ENCODE measurements around the gene ARVCF. TPM values are rescaled to one million over a fixed set of nuclear protein-coding genes. Genes with fewer than 3 reads are reported as not detected.

ARVCF gene
- total RNA-seq, 1 donor from 2014 or later, result 74.5 TPM

DNA sequence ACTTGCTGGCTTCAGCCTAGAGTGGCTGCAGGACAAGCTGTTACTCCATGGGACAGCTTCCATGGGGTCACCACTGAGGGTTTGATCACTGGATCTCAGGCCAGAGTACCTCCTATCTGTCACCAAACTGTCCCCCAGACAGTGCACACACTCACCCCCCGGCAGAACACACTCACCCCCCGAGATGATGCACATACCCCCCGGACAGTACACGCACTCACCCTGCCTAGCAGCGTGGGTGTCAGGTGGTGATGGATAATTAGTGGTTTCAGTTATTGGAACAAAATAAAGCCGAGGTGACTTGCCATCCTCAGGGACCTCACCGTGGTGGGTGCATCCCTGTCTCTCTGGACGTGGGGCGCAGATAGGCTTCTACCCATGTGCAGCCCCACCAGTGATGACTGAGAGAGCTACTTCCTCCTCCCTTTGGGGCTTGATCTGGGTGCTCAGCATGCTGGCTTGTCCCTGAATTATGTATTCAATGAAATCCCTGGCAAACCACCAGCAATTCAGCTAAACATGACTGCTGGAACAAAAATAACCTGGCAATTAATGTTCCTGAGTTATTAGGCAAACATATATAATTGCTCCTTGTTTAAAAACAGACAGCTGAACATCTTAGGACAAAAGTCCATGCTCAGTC, 23.2 kb upstream of the ARVCF start:
- TF ChIP-seq, protein P1, sequence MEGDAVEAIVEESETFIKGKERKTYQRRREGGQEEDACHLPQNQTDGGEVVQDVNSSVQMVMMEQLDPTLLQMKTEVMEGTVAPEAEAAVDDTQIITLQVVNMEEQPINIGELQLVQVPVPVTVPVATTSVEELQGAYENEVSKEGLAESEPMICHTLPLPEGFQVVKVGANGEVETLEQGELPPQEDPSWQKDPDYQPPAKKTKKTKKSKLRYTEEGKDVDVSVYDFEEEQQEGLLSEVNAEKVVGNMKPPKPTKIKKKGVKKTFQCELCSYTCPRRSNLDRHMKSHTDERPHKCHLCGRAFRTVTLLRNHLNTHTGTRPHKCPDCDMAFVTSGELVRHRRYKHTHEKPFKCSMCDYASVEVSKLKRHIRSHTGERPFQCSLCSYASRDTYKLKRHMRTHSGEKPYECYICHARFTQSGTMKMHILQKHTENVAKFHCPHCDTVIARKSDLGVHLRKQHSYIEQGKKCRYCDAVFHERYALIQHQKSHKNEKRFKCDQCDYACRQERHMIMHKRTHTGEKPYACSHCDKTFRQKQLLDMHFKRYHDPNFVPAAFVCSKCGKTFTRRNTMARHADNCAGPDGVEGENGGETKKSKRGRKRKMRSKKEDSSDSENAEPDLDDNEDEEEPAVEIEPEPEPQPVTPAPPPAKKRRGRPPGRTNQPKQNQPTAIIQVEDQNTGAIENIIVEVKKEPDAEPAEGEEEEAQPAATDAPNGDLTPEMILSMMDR (IDR thresholded peaks at IDR 0.05; ENCODE audit: insufficient read depth, low read length, poor library complexity, severe bottlenecking), result no peak
- Histone ChIP-seq H3K27me3 (ENCODE audit: control insufficient read depth, insufficient read depth, low read length) (no peaks in the 10 kb centered on the region), H3K36me3 (ENCODE audit: control insufficient read depth, insufficient read depth, low read length) (no peaks in the 10 kb centered on the region), H3K4me3 (ENCODE audit: low read depth, low read length) (no peak overlapping the region)
- no peak for DNase-seq (ENCODE audit: low read depth)

GRCh38 chr22:20038574-20038973, 22.0 kb upstream of the ARVCF start:
- no peak overlapping the region for H3K4me3 ChIP-seq (ENCODE audit: low read depth, low read length)
- no peak for DNase-seq (ENCODE audit: low read depth)
- TF ChIP-seq, protein P1 (IDR thresholded peaks at IDR 0.05; ENCODE audit: insufficient read depth, low read length, poor library complexity, severe bottlenecking), result no peak

GRCh38 chr22:20037419-20037818, 20.8 kb upstream of the ARVCF start:
- DNase-seq (ENCODE audit: low read depth), result no peak
- Histone ChIP-seq H3K27me3 (ENCODE audit: control insufficient read depth, insufficient read depth, low read length) (no peaks in the 10 kb centered on the region), H3K4me3 (ENCODE audit: low read depth, low read length) (no peak overlapping the region), H3K36me3 (ENCODE audit: control insufficient read depth, insufficient read depth, low read length) (no peaks in the 10 kb centered on the region)
- TF ChIP-seq, protein P1 (IDR thresholded peaks at IDR 0.05; ENCODE audit: insufficient read depth, low read length, poor library complexity, severe bottlenecking), result no peak

More at GRCh38 chr22:20038574-20038973, 22.0 kb upstream of the ARVCF start:
- Histone ChIP-seq H3K36me3 (ENCODE audit: control insufficient read depth, insufficient read depth, low read length) (no peaks in the 10 kb centered on the region), H3K27me3 (ENCODE audit: control insufficient read depth, insufficient read depth, low read length) (no peaks in the 10 kb centered on the region)

DNA sequence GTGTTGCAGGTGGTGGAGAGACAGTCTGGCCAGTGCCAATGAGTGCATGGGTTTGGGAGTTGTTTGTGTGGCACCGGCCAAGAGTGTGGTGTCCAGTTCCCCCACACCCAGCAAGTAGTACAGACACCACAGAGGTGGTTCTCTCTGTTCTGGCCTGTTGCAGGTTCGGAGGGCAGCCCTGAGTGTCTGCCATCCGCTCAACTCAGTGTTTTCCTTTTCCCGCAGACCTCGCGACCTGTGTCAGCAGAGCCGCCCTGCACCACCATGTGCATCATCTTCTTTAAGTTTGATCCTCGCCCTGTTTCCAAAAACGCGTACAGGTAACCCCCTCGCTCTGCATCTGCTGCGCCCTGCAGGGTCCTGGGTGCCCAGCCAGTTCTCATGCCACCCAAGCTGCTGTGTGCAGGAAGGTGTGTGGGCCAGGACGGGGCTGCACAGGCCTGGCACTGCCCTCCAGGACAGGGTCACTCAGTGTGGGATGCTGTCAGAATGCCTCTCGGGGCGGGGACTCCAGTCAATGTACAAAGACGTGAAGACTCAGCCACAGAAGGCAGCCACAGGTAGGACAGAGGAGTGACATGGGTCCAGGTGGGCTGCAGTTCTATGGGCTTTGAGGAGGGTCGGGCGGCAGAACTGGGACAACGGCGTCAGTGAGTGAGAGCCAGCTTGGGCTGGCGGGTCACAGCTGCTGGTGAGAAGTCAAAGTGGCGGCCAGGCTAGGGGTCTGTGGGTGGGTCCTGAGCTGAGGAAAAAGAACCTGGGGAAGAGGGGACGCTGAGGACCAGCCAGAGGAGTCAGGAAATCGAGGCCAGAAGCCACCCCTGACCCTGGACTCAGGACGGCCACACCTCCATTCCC, 20.1 kb upstream of the ARVCF start:
- H3K36me3 ChIP-seq (ENCODE audit: control insufficient read depth, insufficient read depth, low read length), result no peaks in the 10 kb centered on the region

GRCh38 chr22:20036084-20036482, 19.5 kb upstream of the ARVCF start:
- peaks cover 2% of the 10 kb centered on the region for H3K36me3 ChIP-seq (ENCODE audit: control insufficient read depth, insufficient read depth, low read length)

More for the DNA sequence above, 20.1 kb upstream of the ARVCF start:
- Histone ChIP-seq H3K4me3 (ENCODE audit: low read depth, low read length) (no peak overlapping the region), H3K27me3 (ENCODE audit: control insufficient read depth, insufficient read depth, low read length) (no peaks in the 10 kb centered on the region)
- TF ChIP-seq, protein P1 (IDR thresholded peaks at IDR 0.05; ENCODE audit: insufficient read depth, low read length, poor library complexity, severe bottlenecking), result no peak
- DNase-seq (ENCODE audit: low read depth), result no peak

More at GRCh38 chr22:20036084-20036482, 19.5 kb upstream of the ARVCF start:
- Histone ChIP-seq H3K4me3 (ENCODE audit: low read depth, low read length) (no peak overlapping the region), H3K27me3 (ENCODE audit: control insufficient read depth, insufficient read depth, low read length) (no peaks in the 10 kb centered on the region)
- no peak for DNase-seq (ENCODE audit: low read depth)
- TF ChIP-seq, protein P1 (IDR thresholded peaks at IDR 0.05; ENCODE audit: insufficient read depth, low read length, poor library complexity, severe bottlenecking), result no peak

Measured in kidney epithelial cell (primary cell).